ENCODE results near the gene CEP44. TPM values are rescaled to one million over a fixed set of nuclear protein-coding genes. Genes with fewer than 3 reads are reported as not detected.
"Not testable (repeated sequence)": the region's sequence is repeated elsewhere in the genome, so short reads cannot be mapped to it uniquely, and the experiment has no call there.

Gene CEP44
- total and polyA plus RNA-seq, 2 experiments from 2014 or later, result 7.1 to 23.6 TPM

GRCh38 chr4:174358829-174359228 is 75.1 kb downstream of the CEP44 start:
- H3K4me1 ChIP-seq (ENCODE audit: low read depth), result no peaks in the 10 kb centered on the region
- no peaks in the 10 kb centered on the region for H3K9me3 ChIP-seq (ENCODE audit: low read depth)
- no peak overlapping the region for H3K27ac ChIP-seq
- TF ChIP-seq CTCF (IDR thresholded peaks at IDR 0.05; ENCODE audit: low read depth, low read length), result no peak
- H3K27me3 ChIP-seq, result no peaks in the 10 kb centered on the region
- no peak overlapping the region for H3K4me3 ChIP-seq
- no peaks in the 10 kb centered on the region for H3K36me3 ChIP-seq
- peak in 1 of 2 donors; percentile 8 for DNase-seq (ENCODE audit: low read depth in 1 of 2, low spot score in 1 of 2)

DNA sequence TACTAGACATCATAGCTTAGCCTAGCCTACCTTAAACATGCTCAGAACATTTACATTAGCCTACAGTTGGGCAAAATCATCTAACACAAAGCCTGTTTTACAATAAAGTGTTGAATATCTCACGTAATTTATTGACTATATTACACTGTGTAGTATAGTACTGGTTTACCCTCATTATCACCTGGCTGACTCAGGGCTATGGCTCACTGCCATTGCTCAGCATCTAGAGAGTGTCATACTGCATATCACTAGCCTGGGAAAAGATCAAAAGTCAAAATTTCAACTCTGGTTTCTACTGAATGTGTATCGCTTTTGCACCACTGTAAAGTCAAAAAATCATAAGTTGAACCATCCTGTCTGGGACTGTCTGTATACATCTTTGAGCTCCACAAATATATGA is 78.6 kb downstream of the CEP44 start:
- no peak for TF ChIP-seq CTCF (IDR thresholded peaks at IDR 0.05; ENCODE audit: low read depth, low read length)
- DNase-seq (ENCODE audit: low read depth in 1 of 2, low spot score in 1 of 2), result no peak

GRCh38 chr4:174363782-174364181 is 80.1 kb downstream of the CEP44 start:
- not testable (repeated sequence) for H3K9me3 ChIP-seq (ENCODE audit: low read depth); H3K4me3 ChIP-seq; H3K4me1 ChIP-seq (ENCODE audit: low read depth); DNase-seq (ENCODE audit: low read depth in 1 of 2, low spot score in 1 of 2); H3K27me3 ChIP-seq; H3K36me3 ChIP-seq; H3K27ac ChIP-seq

More for the DNA sequence above, 78.6 kb downstream of the CEP44 start:
- Histone ChIP-seq H3K4me1 (ENCODE audit: low read depth) (no peaks in the 10 kb centered on the region), H3K9me3 (ENCODE audit: low read depth) (no peaks in the 10 kb centered on the region), H3K36me3 (no peaks in the 10 kb centered on the region), H3K27me3 (no peaks in the 10 kb centered on the region), H3K27ac (no peak overlapping the region), H3K4me3 (no peak overlapping the region)

GRCh38 chr4:174365018-174365587 is 81.4 kb downstream of the CEP44 start:
- Histone ChIP-seq H3K36me3 (no peaks in the 10 kb centered on the region), H3K27ac (no peak overlapping the region), H3K9me3 (ENCODE audit: low read depth) (no peaks in the 10 kb centered on the region), H3K27me3 (no peaks in the 10 kb centered on the region), H3K4me1 (ENCODE audit: low read depth) (no peaks in the 10 kb centered on the region), H3K4me3 (no peak overlapping the region)
- peak; percentile 54 to 68 for DNase-seq (ENCODE audit: low read depth in 1 of 2, low spot score in 1 of 2)
- TF ChIP-seq CTCF (IDR thresholded peaks at IDR 0.05; ENCODE audit: low read depth, low read length), result peak; percentile 32

DNA sequence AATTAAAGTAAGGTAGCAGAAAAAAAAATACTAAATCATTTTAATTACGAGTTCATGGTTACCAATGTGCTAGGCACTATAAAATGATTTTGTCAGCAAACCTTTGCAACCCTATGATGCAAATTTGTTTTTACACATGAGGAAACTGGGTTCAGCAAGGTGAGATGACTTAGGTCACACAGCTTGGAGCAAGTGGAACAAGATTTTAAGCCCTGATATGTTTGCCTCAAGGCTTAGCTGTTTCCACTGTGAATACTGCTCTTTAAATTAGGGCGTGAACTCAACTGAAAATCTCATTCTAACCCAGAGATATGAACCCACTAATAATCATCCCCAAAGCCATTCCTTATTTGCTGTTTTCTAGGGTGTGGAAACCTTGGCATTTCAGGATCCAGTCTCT is 86.3 kb downstream of the CEP44 start:
- Histone ChIP-seq H3K36me3 (no peaks in the 10 kb centered on the region), H3K27me3 (no peaks in the 10 kb centered on the region), H3K4me3 (no peak overlapping the region), H3K4me1 (ENCODE audit: low read depth) (no peaks in the 10 kb centered on the region), H3K9me3 (ENCODE audit: low read depth) (peaks cover 3% of the 10 kb centered on the region), H3K27ac (no peak overlapping the region)
- DNase-seq (ENCODE audit: low read depth in 1 of 2, low spot score in 1 of 2), result no peak
- no peak for TF ChIP-seq CTCF (IDR thresholded peaks at IDR 0.05; ENCODE audit: low read depth, low read length)

DNA sequence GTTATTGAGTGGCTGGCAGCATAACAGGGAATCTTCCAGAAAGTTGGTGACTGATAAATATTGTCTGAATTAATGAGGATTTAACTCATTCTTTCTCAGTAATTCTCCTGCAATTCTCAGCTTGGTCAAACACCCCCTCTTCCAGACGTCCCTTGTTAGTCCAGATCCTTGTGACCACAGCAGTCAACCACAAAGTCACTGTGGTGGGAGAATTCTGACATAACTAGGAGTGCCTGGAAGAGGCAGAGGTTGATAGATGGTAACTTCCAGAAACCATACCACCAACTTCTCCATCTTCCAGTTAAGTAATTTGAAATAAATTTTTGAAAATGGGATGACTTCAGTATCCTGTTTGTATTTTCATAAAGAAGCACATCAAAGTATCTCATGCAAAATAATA is 90.1 kb downstream of the CEP44 start:
- peaks cover 3% of the 10 kb centered on the region for H3K9me3 ChIP-seq (ENCODE audit: low read depth)
- TF ChIP-seq CTCF (IDR thresholded peaks at IDR 0.05; ENCODE audit: low read depth, low read length), result no peak
- no peaks in the 10 kb centered on the region for H3K27me3 ChIP-seq
- no peak overlapping the region for H3K27ac ChIP-seq
- DNase-seq (ENCODE audit: low read depth in 1 of 2, low spot score in 1 of 2), result no peak
- no peaks in the 10 kb centered on the region for H3K36me3 ChIP-seq
- no peaks in the 10 kb centered on the region for H3K4me1 ChIP-seq (ENCODE audit: low read depth)
- no peak overlapping the region for H3K4me3 ChIP-seq

Measured in cardiac muscle cell (in vitro differentiated cells and primary cell).